ENCODE data around the gene SSNA1. TPM values are rescaled to one million over a fixed set of nuclear protein-coding genes. Genes with fewer than 3 reads are reported as not detected.

Gene SSNA1
- polyA plus RNA-seq, 2 donors: 104 TPM

DNA sequence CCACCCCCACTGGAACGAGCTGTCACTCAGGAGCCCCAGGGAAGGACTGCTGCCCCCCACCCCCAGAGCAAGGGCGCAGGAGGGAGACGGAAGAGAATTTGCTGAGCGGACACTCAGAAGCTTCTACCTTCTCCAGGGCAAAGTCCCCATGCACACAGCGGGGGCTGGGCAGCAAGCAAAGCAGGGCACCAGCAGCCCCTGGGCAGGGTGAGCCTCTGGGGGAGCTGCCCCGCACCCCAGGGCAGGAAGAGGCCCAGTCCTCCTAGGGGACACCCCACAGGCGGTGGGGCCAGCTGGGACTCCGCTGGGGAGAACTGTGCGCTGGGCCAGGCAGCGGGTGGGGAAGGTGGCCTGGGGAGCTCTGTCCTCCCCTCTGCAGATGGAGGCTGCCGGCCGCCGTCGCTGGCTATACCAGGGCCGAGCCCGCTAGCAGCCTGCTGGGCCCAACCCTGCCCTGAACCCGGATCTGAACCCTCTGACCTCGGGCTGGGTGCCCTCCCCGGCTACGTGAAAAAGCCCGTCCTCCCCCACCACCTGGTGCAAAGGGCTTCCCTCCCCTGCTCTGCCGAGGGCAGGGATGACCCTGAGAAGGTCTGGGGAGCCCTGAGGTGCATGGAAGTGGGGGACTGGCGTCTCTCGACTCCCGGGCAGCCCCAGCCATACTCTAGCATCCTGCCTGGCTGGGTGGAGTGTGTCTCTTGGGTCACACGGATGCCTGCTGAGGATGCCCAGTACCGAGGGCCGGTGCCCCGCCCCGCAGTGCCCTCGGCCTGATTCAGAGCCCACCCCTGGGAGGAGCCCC, 41.6 kb downstream of the SSNA1 start:
- Histone ChIP-seq H3K9me3 (ENCODE audit: control insufficient read depth in 2 of 2, insufficient read depth in 1 of 2, low read depth in 1 of 2, low read length in 1 of 2) (no peaks in the 10 kb centered on the region), H3K4me1 (ENCODE audit: control insufficient read depth in 2 of 2, insufficient read depth in 2 of 2, low read length in 1 of 2) (peaks cover 3 to 17% of the 10 kb centered on the region in 2 donors), H3K27ac (ENCODE audit: low read depth in 2 of 2, low read length in 1 of 2) (no peak overlapping the region), H3K36me3 (ENCODE audit: control insufficient read depth in 2 of 2, insufficient read depth in 2 of 2, low read length in 1 of 2) (peaks cover 0 to 8% of the 10 kb centered on the region in 2 donors), H3K4me3 (ENCODE audit: low read depth in 1 of 2, low read length in 2 of 2) (no peak overlapping the region), H3K27me3 (ENCODE audit: control insufficient read depth in 1 of 2, insufficient read depth in 2 of 2, low read length in 2 of 2) (no peaks in the 10 kb centered on the region)
- WGBS, 2 donors: 48 to 55% methylated on average over 27 to 31 of the region's 31 CpGs

DNA sequence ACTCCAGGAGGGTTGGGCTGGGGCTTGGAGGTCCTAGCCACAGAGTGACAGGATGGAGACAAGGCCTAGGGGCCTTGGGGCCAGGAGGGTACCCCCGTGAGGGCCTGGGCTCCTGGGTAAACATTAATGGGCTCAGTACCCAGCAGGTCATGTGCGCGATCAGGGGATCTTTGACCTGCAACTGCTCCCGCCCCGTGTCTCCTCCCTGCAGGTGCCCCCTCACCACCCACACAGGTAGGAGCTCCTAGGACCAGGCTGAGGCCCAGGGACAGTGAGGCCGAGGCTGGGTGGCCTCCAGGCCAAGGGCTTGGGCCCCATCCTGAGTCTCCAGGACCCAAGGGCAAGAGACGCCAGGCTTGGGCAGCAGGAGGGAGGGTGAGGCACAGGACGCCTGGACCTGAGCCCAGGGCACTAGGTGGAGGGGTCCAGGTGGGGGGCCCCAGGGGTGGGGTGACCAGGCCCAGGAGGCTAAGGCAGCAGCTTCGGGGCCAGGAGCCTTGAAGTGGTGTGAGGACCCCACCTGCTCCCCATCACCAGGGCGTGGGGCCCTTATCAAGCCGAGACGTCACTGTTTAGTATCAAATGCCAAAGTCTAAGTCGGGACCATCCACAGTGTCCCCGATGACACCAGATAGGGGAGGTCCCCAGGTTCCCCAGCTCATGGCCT, 42.4 kb downstream of the SSNA1 start, which contains the start of gene SLC34A3:
Gene SLC34A3 (plus strand): TSS at position 197 of the 667 bp plus-strand sequence. CDS start 802 bp downstream, outside the sequence.
- Histone ChIP-seq H3K36me3 (ENCODE audit: control insufficient read depth in 2 of 2, insufficient read depth in 2 of 2, low read length in 1 of 2) (peaks cover 0 to 5% of the 10 kb centered on the region in 2 donors), H3K4me1 (ENCODE audit: control insufficient read depth in 2 of 2, insufficient read depth in 2 of 2, low read length in 1 of 2) (peaks cover 3 to 13% of the 10 kb centered on the region in 2 donors), H3K4me3 (ENCODE audit: low read depth in 1 of 2, low read length in 2 of 2) (no peak within 1 kb of the TSS), H3K27ac (ENCODE audit: low read depth in 2 of 2, low read length in 1 of 2) (no peak within 1 kb of the TSS), H3K9me3 (ENCODE audit: control insufficient read depth in 2 of 2, insufficient read depth in 1 of 2, low read depth in 1 of 2, low read length in 1 of 2) (no peaks in the 10 kb centered on the region), H3K27me3 (ENCODE audit: control insufficient read depth in 1 of 2, insufficient read depth in 2 of 2, low read length in 2 of 2) (no peaks in the 10 kb centered on the region)
- WGBS, 2 donors: 62 to 64% methylated on average over 14 of the region's 14 CpGs

DNA sequence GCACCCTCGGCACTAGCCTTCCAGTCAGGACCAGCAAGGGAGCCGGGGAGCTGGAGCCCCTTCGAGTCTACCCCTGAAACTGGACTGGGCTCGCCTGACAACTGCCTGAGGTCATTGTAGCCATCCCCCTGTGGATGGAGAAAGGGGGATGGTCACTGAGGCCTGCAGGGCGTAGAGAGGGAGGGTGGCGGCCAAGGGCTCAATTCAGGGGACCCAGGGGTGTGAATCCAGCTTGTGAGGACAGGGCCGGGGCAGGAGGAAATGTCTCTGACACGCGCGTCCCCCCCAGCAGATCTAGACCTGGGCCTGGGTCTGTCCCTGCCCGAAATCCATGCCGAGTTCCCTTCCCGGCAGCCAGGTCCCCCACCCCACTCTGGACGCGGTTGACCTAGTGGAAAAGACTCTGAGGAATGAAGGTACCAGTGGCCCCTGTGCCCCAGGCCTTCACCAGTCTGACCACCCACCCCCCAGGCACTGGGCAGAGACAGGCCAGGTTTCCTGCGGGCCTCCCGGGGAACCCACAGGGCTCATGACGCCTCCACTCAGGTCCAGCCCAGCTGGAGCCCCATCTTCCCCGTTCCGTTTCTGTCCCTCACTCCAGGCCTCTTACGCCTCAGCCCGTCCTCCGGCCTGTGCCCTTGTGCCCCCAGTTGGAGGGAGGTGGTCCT, 43.0 kb downstream of the SSNA1 start:
- Histone ChIP-seq H3K9me3 (ENCODE audit: control insufficient read depth in 2 of 2, insufficient read depth in 1 of 2, low read depth in 1 of 2, low read length in 1 of 2) (no peaks in the 10 kb centered on the region), H3K4me3 (ENCODE audit: low read depth in 1 of 2, low read length in 2 of 2) (no peak overlapping the region), H3K4me1 (ENCODE audit: control insufficient read depth in 2 of 2, insufficient read depth in 2 of 2, low read length in 1 of 2) (peaks cover 6 to 12% of the 10 kb centered on the region in 2 donors), H3K27ac (ENCODE audit: low read depth in 2 of 2, low read length in 1 of 2) (no peak overlapping the region), H3K27me3 (ENCODE audit: control insufficient read depth in 1 of 2, insufficient read depth in 2 of 2, low read length in 2 of 2) (no peaks in the 10 kb centered on the region), H3K36me3 (ENCODE audit: control insufficient read depth in 2 of 2, insufficient read depth in 2 of 2, low read length in 1 of 2) (no peaks in the 10 kb centered on the region)
- WGBS, 2 donors: 78 to 81% methylated on average over 23 of the region's 23 CpGs

DNA sequence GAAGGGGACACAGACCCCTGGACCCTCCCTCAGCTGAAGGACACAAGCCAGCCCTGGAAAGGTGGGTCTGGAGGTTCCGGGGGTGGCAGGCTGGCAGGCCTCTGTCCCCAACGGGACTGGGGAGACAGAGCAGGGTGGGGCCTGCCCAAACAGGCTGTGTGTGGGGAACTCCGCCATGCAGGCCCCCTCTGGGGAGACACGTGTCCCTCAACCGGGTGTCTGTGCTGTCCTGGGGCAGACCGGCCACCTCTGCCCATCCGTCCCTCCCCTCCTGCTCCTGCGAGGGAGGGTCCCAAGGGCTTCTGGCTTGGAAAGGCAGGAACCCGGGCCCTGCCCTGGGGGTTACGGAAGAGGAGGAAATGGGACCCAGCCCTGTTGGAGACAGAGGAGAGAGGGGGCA, 43.6 kb downstream of the SSNA1 start:
- Histone ChIP-seq H3K36me3 (ENCODE audit: control insufficient read depth in 2 of 2, insufficient read depth in 2 of 2, low read length in 1 of 2) (no peaks in the 10 kb centered on the region), H3K9me3 (ENCODE audit: control insufficient read depth in 2 of 2, insufficient read depth in 1 of 2, low read depth in 1 of 2, low read length in 1 of 2) (no peaks in the 10 kb centered on the region), H3K27me3 (ENCODE audit: control insufficient read depth in 1 of 2, insufficient read depth in 2 of 2, low read length in 2 of 2) (no peaks in the 10 kb centered on the region), H3K27ac (ENCODE audit: low read depth in 2 of 2, low read length in 1 of 2) (no peak overlapping the region), H3K4me1 (ENCODE audit: control insufficient read depth in 2 of 2, insufficient read depth in 2 of 2, low read length in 1 of 2) (peaks cover 6 to 13% of the 10 kb centered on the region in 2 donors), H3K4me3 (ENCODE audit: low read depth in 1 of 2, low read length in 2 of 2) (no peak overlapping the region)
- WGBS, 2 donors: 53 to 58% methylated on average over 10 of the region's 10 CpGs

DNA sequence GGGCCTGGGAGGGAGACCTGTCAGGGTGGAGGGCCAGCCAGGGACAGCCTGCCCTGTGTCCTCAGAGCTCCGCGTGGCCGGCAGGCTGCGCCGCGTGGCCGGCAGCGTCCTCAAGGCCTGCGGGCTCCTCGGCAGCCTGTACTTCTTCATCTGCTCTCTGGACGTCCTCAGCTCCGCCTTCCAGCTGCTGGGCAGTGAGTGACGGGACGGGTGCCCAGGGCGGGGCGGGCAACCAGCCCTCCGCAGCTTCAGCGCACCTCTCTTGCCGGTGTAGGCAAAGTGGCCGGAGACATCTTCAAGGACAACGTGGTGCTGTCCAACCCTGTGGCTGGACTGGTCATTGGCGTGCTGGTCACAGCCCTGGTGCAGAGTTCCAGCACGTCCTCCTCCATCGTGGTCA, 44.0 kb downstream of the SSNA1 start:
- 62 to 76% methylated on average over 24 of the region's 24 CpGs for WGBS, 2 donors
- H3K27me3 ChIP-seq (ENCODE audit: control insufficient read depth in 1 of 2, insufficient read depth in 2 of 2, low read length in 2 of 2): no peaks in the 10 kb centered on the region

DNA sequence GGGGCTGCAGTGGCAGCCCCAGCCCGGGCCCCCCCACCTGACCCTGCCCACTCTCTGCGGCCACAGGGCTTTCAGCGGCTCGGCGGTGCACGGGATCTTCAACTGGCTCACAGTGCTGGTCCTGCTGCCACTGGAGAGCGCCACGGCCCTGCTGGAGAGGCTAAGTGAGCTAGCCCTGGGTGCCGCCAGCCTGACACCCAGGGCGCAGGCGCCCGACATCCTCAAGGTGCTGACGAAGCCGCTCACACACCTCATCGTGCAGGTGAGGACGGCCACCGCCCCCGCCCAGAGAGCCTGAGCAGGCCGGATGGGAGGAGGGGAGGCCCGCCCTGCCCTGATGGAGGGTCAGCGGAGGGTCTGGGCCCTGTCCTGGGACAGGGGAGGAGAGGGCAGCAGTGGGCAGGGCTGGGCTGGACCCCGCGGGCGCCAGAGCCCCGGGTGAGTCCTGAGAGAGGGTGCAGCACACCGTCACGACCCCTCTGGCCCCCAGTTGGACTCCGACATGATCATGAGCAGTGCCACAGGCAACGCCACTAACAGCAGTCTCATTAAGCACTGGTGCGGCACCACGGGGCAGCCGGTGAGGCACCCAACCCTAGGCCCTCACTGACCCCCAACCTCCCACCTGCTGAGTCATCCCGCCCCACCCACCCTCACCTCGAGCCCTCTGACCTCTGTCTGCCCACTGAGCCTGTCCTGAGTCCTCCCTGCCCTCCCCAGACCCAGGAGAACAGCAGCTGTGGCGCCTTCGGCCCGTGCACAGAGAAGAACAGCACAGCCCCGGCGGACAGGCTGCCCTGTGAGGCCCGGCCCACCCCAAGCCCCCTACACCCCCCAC, 44.9 kb downstream of the SSNA1 start:
- H3K4me3 ChIP-seq (ENCODE audit: low read depth in 1 of 2, low read length in 2 of 2): no peak overlapping the region
- H3K27ac ChIP-seq (ENCODE audit: low read depth in 2 of 2, low read length in 1 of 2): no peak overlapping the region
- no peaks in the 10 kb centered on the region for H3K27me3 ChIP-seq (ENCODE audit: control insufficient read depth in 1 of 2, insufficient read depth in 2 of 2, low read length in 2 of 2)
- 60 to 67% methylated on average over 24 to 40 of the region's 40 CpGs for WGBS, 2 donors
- no peaks in the 10 kb centered on the region for H3K9me3 ChIP-seq (ENCODE audit: control insufficient read depth in 2 of 2, insufficient read depth in 1 of 2, low read depth in 1 of 2, low read length in 1 of 2)
- H3K4me1 ChIP-seq (ENCODE audit: control insufficient read depth in 2 of 2, insufficient read depth in 2 of 2, low read length in 1 of 2): peaks cover 6 to 14% of the 10 kb centered on the region in 2 donors
- no peaks in the 10 kb centered on the region for H3K36me3 ChIP-seq (ENCODE audit: control insufficient read depth in 2 of 2, insufficient read depth in 2 of 2, low read length in 1 of 2)

More for the DNA sequence above, 44.0 kb downstream of the SSNA1 start:
- Histone ChIP-seq H3K9me3 (ENCODE audit: control insufficient read depth in 2 of 2, insufficient read depth in 1 of 2, low read depth in 1 of 2, low read length in 1 of 2) (no peaks in the 10 kb centered on the region), H3K4me1 (ENCODE audit: control insufficient read depth in 2 of 2, insufficient read depth in 2 of 2, low read length in 1 of 2) (peaks cover 6 to 9% of the 10 kb centered on the region in 2 donors), H3K4me3 (ENCODE audit: low read depth in 1 of 2, low read length in 2 of 2) (no peak overlapping the region), H3K27ac (ENCODE audit: low read depth in 2 of 2, low read length in 1 of 2) (no peak overlapping the region), H3K36me3 (ENCODE audit: control insufficient read depth in 2 of 2, insufficient read depth in 2 of 2, low read length in 1 of 2) (no peaks in the 10 kb centered on the region)

DNA sequence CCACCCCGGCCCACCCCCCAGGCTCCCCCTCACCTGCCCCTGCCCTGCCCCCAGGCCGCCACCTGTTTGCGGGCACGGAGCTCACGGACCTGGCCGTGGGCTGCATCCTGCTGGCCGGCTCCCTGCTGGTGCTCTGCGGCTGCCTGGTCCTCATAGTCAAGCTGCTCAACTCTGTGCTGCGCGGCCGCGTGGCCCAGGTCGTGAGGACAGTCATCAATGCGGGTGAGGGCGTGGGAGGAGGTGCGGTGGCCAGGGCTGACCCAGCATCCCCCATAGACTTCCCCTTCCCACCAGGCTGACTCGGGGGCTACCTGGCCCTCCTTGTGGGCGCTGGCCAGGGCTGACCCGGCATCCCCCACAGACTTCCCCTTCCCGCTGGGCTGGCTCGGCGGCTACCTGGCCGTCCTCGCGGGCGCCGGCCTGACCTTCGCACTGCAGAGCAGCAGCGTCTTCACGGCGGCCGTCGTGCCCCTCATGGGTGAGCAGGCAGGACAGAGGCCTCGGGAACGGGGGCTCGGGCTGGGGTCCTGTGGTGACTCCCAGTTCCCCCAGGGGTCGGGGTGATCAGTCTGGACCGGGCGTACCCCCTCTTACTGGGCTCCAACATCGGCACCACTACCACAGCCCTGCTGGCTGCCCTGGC, 45.7 kb downstream of the SSNA1 start:
- H3K4me1 ChIP-seq (ENCODE audit: control insufficient read depth in 2 of 2, insufficient read depth in 2 of 2, low read length in 1 of 2): peaks cover 7 to 17% of the 10 kb centered on the region in 2 donors
- no peaks in the 10 kb centered on the region for H3K36me3 ChIP-seq (ENCODE audit: control insufficient read depth in 2 of 2, insufficient read depth in 2 of 2, low read length in 1 of 2)
- H3K27me3 ChIP-seq (ENCODE audit: control insufficient read depth in 1 of 2, insufficient read depth in 2 of 2, low read length in 2 of 2): no peaks in the 10 kb centered on the region
- no peaks in the 10 kb centered on the region for H3K9me3 ChIP-seq (ENCODE audit: control insufficient read depth in 2 of 2, insufficient read depth in 1 of 2, low read depth in 1 of 2, low read length in 1 of 2)
- no peak overlapping the region for H3K27ac ChIP-seq (ENCODE audit: low read depth in 2 of 2, low read length in 1 of 2)
- 37 to 60% methylated on average over 40 of the region's 40 CpGs for WGBS, 2 donors
- H3K4me3 ChIP-seq (ENCODE audit: low read depth in 1 of 2, low read length in 2 of 2): no peak overlapping the region

DNA sequence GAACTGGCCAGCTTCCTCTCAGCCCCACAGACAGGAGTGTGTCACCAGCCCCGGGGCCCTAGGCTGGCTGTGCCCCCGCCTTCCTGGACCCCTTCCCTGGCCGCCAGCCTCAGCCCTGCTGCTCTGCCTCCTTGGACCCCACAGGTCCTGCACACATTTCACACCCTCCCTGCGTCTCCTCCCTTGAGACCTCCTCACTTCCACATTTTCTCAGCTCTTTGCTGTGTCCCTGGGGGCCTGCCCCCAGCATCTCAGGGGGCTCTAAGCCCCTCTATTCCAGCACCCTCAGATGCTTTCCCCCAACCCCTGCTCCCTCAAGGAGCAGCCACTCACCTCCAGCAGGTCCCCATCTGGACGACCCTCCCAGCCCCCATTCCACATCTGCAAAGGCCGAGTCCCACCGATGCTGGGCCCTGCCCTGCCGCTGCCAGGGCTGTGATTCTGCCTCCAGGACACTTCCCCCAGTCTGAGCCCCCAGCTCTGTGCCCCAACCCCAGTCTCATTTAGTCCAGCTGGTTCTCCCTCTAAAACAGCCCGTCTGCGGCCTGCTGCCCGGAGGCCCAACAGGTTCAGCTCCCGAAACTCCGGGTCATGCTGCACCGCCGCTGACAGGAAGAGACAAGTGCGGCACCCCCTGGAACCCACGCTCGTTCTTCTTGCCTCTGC, 46.4 kb downstream of the SSNA1 start:
- Histone ChIP-seq H3K4me3 (ENCODE audit: low read depth in 1 of 2, low read length in 2 of 2) (no peak overlapping the region), H3K4me1 (ENCODE audit: control insufficient read depth in 2 of 2, insufficient read depth in 2 of 2, low read length in 1 of 2) (peaks cover 7 to 17% of the 10 kb centered on the region in 2 donors), H3K27ac (ENCODE audit: low read depth in 2 of 2, low read length in 1 of 2) (no peak overlapping the region), H3K36me3 (ENCODE audit: control insufficient read depth in 2 of 2, insufficient read depth in 2 of 2, low read length in 1 of 2) (no peaks in the 10 kb centered on the region), H3K9me3 (ENCODE audit: control insufficient read depth in 2 of 2, insufficient read depth in 1 of 2, low read depth in 1 of 2, low read length in 1 of 2) (no peaks in the 10 kb centered on the region), H3K27me3 (ENCODE audit: control insufficient read depth in 1 of 2, insufficient read depth in 2 of 2, low read length in 2 of 2) (no peaks in the 10 kb centered on the region)
- WGBS, 2 donors: 60 to 71% methylated on average over 18 of the region's 18 CpGs

Measured in esophagus (tissue), 2 donors.